Mesodermal cell (in vitro differentiated cells): ENCODE results near the gene RHBDF2.
"Not testable (repeated sequence)": the region's sequence is repeated elsewhere in the genome, so short reads cannot be mapped to it uniquely, and the experiment has no call there.

Experiments used
- H3K27ac ChIP-seq: 2 replicates; pipeline ENCODE4 v1.7.0; 2013; ENCODE audit warnings: mild to moderate bottlenecking, low read depth, low read length, moderate library complexity; ENCODE audit not compliant: severe bottlenecking
- H3K36me3 ChIP-seq: 2 replicates; pipeline ENCODE4 v1.7.1; 2013; ENCODE audit warnings: mild to moderate bottlenecking, low read length, moderate library complexity; ENCODE audit not compliant: control insufficient read depth, insufficient read depth
- H3K4me1 ChIP-seq: one replicate; pipeline ENCODE4 v1.7.1; 2013; ENCODE audit warnings: mild to moderate bottlenecking, low read length; ENCODE audit not compliant: insufficient read depth, control insufficient read depth, poor library complexity, severe bottlenecking
- H3K4me3 ChIP-seq: 2 replicates; pipeline ENCODE4 v1.7.0; 2013; ENCODE audit warnings: low read length, control low read depth, mild to moderate bottlenecking; ENCODE audit not compliant: insufficient read depth, poor library complexity, severe bottlenecking; ENCODE audit errors: extremely low read depth
- H3K9me3 ChIP-seq: 2 replicates; pipeline ENCODE4 v1.7.1; 2013; ENCODE audit warnings: mild to moderate bottlenecking, low read length, moderate library complexity; ENCODE audit not compliant: control insufficient read depth
- WGBS, 2 experiments: methylation state at CpG; one replicate each; pipeline ENCODE4 v1.1.5; 2013; ENCODE audit warnings: missing lambda C conversion rate in 2 of 2; ENCODE audit not compliant: insufficient coverage in 2 of 2; 5-methylcytosine and 5-hydroxymethylcytosine counted together

RHBDF2 gene

DNA sequence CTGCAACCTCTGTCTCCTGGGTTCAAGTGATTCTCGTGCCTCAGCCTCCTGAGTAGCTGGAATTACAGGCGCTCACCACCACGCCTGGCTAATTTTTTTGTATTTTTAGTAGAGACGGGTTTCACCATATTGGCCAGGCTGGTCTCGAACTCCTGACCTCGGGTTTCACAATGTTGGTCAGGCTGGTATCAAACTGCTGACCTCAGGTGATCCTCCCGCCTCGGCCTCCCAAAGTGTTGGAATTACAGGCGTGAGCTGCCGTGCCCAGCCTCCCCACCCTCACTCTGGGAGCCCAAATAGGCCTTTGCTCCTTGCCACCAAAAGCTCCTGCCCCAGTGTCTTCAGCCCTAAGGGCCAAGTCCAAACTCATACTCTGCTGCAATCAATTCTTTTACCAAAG lies 20.5 kb upstream of the RHBDF2 start:
- peaks cover 11% of the 10 kb centered on the region for H3K4me1 ChIP-seq
- H3K9me3 ChIP-seq, H3K4me3 ChIP-seq, H3K36me3 ChIP-seq, H3K27ac ChIP-seq: not testable (repeated sequence)
- 91 to 92% methylated on average over 8 to 10 of the region's 10 CpGs for WGBS, 2 experiments

DNA sequence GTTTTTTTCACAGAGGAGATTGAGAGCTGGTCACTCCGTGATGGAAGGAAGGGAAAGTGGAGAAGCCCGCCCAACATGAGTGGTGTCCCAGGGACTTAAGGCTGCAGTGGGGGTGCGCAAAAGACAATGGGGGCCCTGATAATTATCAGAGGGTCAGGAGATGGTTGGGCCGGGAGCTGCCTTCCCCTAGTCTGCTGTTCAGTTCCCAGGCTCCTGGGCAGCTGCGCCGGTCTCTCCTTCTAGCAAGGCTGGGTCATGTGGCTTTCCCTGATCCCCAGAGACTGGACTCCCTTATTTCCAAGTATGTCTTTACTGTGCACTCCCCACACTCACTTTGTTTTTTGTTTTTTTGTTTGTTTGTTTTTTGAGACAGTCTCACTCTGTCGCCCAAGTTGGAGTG lies 20.0 kb upstream of the RHBDF2 start:
- H3K9me3 ChIP-seq: no peaks in the 10 kb centered on the region
- no peak overlapping the region for H3K4me3 ChIP-seq
- H3K4me1 ChIP-seq: peaks cover 11% of the 10 kb centered on the region
- no peak overlapping the region for H3K27ac ChIP-seq
- H3K36me3 ChIP-seq: no peaks in the 10 kb centered on the region
- 91 to 95% methylated on average over 6 to 7 of the region's 7 CpGs for WGBS, 2 experiments

DNA sequence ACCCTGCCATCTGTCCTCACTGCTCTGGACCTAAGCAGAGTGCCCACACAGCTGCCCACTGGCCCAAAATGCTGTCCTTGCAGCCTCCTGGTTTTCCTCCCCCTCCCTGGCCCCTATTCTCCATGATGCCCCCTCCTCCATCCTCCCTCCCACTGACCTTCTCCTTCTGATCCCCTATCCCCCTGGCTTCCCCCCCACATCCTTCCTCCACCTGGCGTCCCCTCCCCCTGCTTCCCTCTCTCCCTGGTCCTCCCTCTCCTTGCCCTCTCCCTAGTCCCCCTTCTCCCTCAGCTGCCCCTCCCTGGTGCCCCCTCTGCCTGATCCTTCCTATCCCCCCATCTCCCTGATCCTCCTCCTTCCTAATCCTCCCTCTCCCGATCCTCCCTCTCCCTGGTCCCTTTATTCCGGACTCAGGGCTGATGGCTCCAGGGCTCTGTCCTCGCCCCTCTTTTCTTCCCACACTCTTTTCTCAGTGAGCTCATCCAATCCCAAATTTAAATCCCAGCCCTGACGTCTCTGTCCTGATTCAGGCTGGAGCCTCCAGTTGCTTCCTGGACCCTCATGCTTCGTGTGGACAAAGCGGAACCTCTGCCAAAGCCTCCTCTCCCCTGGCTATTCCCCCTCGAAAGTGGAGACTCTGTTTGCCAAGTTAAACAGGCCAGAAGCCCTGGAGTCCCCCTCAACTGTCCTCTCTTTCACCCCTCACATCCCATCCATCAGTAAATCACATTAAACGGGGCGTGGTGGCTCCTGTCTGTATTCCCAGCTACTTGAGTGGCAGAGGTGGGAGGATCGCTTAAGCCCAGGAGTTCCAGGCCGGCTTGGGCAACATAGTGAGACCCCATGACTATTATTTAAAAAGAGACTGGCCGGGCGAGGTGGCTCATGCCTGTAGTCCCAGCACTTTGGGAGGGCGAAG lies 18.1 kb upstream of the RHBDF2 start:
- Histone ChIP-seq H3K4me1 (peaks cover 6% of the 10 kb centered on the region), H3K9me3 (no peaks in the 10 kb centered on the region), H3K4me3 (no peak overlapping the region), H3K27ac (no peak overlapping the region), H3K36me3 (no peaks in the 10 kb centered on the region)
- WGBS, 2 experiments: 79 to 82% methylated on average over 12 of the region's 15 CpGs

DNA sequence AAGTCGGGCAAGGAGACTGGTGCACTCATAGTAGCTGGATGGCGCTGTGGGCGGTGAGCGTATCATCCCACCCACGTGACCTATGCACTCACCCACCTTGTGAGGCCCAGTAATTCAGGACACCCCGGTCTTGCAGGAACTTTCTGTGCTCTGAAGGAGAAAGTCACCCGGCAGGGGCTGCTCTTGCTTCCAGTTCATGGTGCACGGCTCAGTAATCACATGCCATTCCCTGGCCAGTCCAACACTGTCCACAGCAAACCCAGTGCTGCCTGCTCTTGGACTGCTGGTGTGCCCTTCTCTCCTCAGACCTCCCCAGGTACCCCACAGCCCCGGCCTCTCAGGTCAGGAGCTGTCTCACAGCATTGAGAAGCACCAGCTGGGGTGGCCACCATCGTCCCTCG lies 16.4 kb upstream of the RHBDF2 start:
- no peaks in the 10 kb centered on the region for H3K9me3 ChIP-seq
- WGBS, 2 experiments: 93 to 97% methylated on average over 11 of the region's 11 CpGs
- no peaks in the 10 kb centered on the region for H3K36me3 ChIP-seq

GRCh38 chr17:76515274-76515949 lies 14.2 kb upstream of the RHBDF2 start:
- WGBS, 2 experiments: 93 to 95% methylated on average over 21 to 22 of the region's 22 CpGs
- Histone ChIP-seq H3K27ac (no peak overlapping the region), H3K4me1 (peaks cover 9% of the 10 kb centered on the region), H3K4me3 (no peak overlapping the region), H3K36me3 (no peaks in the 10 kb centered on the region), H3K9me3 (no peaks in the 10 kb centered on the region)

More for the DNA sequence above, 16.4 kb upstream of the RHBDF2 start:
- Histone ChIP-seq H3K27ac (no peak overlapping the region), H3K4me3 (no peak overlapping the region), H3K4me1 (peaks cover 5% of the 10 kb centered on the region)

DNA sequence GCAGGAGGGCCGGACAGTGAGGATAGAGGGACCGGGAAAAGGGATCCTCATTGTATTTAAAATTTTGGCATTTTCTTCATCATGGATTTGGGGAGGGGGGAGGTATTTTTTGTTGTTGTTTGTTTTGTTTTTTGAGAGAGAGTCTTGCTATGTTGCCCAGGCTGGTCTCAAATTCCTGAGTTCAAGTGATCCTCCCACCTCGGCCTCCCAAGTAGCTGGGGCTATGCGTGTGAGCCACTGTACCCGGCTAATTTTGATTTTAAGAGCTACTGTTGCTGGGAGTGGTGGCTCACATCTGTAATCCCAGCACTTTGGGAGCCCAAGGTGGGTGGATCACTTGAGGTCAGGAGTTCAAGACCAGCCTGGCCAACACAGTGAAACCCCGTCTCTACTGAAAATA lies 13.1 kb upstream of the RHBDF2 start:
- WGBS, 2 experiments: 81 to 97% methylated on average over 4 of the region's 6 CpGs
- not testable (repeated sequence) for H3K36me3 ChIP-seq, H3K9me3 ChIP-seq, H3K27ac ChIP-seq, H3K4me3 ChIP-seq, H3K4me1 ChIP-seq

- H3K27ac ChIP-seq: no peak overlapping the region
- 80 to 100% methylated on average over 4 to 5 of the region's 6 CpGs for WGBS, 2 experiments
- no peaks in the 10 kb centered on the region for H3K36me3 ChIP-seq
Measured at GRCh38 chr17:76513306-76513692, 12.1 kb upstream of the RHBDF2 start.

DNA sequence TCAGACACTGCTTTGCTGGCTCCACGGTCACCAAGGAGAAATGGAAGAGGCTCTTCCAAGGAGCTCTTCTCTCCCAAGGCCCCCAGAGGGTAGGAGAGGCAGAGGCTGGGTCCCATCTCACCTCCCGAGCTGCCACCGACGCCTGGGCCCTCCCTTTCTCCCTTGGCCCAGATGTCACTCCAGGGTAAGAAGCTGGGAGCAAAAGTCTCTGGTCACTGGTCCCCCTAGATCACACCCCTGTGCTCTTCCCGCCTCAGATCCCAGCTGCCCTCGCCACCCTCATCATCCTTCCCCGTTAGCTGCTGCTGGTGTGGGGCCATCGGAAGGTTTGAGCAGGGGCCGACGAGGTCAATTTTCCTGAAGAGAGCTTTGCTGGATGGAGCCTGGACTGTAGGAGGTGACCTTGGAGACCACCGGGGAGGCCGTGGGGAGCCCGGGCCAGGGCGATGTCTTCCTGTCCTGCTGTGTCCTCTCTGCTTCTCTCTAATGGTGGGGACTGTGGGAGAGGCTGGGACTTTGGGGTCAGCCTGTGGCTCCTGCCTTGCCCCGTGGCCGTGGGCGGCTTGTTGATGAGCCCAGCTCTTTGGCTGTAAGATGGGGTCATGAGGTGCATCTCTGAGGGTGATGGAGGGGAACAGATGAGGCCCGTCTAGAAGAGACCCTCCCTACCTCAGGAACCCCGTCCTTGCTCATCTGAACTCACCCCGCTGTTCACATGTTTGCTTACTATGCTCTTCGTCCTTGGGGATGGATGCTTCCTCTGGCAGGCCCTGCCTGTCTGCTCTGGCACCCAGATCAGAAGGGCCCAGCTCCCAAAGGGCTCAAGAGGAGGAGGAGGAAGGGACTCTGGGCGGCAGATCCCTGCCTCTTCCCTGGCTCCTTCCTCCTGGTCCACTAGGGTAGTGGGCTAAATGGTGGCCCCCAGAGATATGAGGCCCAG lies 11.4 kb upstream of the RHBDF2 start:
- peaks cover 9% of the 10 kb centered on the region for H3K4me1 ChIP-seq
- H3K4me3 ChIP-seq: no peak overlapping the region
- H3K36me3 ChIP-seq: no peaks in the 10 kb centered on the region
- WGBS, 2 experiments: 79 to 88% methylated on average over 9 to 17 of the region's 22 CpGs
- no peak overlapping the region for H3K27ac ChIP-seq
- no peaks in the 10 kb centered on the region for H3K9me3 ChIP-seq

More at GRCh38 chr17:76513306-76513692, 12.1 kb upstream of the RHBDF2 start:
- peaks cover 9% of the 10 kb centered on the region for H3K4me1 ChIP-seq
- no peak overlapping the region for H3K4me3 ChIP-seq
- H3K9me3 ChIP-seq: no peaks in the 10 kb centered on the region

- no peak overlapping the region for H3K27ac ChIP-seq
- H3K4me1 ChIP-seq: peaks cover 9% of the 10 kb centered on the region
- no peaks in the 10 kb centered on the region for H3K9me3 ChIP-seq
- no peaks in the 10 kb centered on the region for H3K36me3 ChIP-seq
- no peak overlapping the region for H3K4me3 ChIP-seq
- WGBS, 2 experiments: 78 to 90% methylated on average over 7 to 10 of the region's 13 CpGs
Measured at GRCh38 chr17:76511668-76512365, 10.6 kb upstream of the RHBDF2 start.

GRCh38 chr17:76510831-76511244 lies 9.6 kb upstream of the RHBDF2 start:
- no peaks in the 10 kb centered on the region for H3K9me3 ChIP-seq
- H3K4me1 ChIP-seq: peaks cover 9% of the 10 kb centered on the region
- H3K36me3 ChIP-seq: no peaks in the 10 kb centered on the region
- 64 to 65% methylated on average over 8 of the region's 9 CpGs for WGBS, 2 experiments
- H3K4me3 ChIP-seq: no peak overlapping the region
- H3K27ac ChIP-seq: no peak overlapping the region
